Central memory CD8-positive, alpha-beta T cell (primary cell): Measurements from ENCODE around the gene CLTA.
A peak's percentile ranks its signal among the peaks of the same experiment; 100 is the strongest.
"Not testable (repeated sequence)": the region's sequence is repeated elsewhere in the genome, so short reads cannot be mapped to it uniquely, and the experiment has no call there.

Experiments used
- ATAC-seq: fragments of 150-1000 bp; cut with Tn5 transposase; replicated peaks from 2 replicates; pipeline ENCODE4 v1.10.0; 2022; ENCODE audit warnings: mild to moderate bottlenecking, moderate FRiP score, moderate number of reproducible peaks; ENCODE audit not compliant: poor library complexity, severe bottlenecking; ENCODE audit errors: extremely low read depth
- DNase-seq, 2 donors: peaks; one replicate each; pipeline ENCODE4 v3.0.0; 2021; ENCODE audit warnings: low spot score in 2 of 2
- H3K27ac Mint-ChIP-seq: one replicate; pipeline ENCODE4 v1.8.0; 2022; ENCODE audit warnings: low read depth, mild to moderate bottlenecking, moderate library complexity, mixed read lengths
- H3K27me3 Mint-ChIP-seq: one replicate; pipeline ENCODE4 v1.8.0; 2022; ENCODE audit warnings: mixed read lengths
- H3K36me3 Mint-ChIP-seq: one replicate; pipeline ENCODE4 v1.8.0; 2022; ENCODE audit warnings: mild to moderate bottlenecking, moderate library complexity, mixed read lengths; ENCODE audit not compliant: insufficient read depth
- H3K4me1 Mint-ChIP-seq: one replicate; pipeline ENCODE4 v1.8.0; 2022; ENCODE audit warnings: mixed read lengths
- H3K4me3 Mint-ChIP-seq: one replicate; pipeline ENCODE4 v1.8.0; 2022; ENCODE audit warnings: mild to moderate bottlenecking, moderate library complexity, mixed read lengths
- H3K9me3 Mint-ChIP-seq: one replicate; pipeline ENCODE4 v1.8.0; 2022; ENCODE audit warnings: mixed read lengths

Gene CLTA

DNA sequence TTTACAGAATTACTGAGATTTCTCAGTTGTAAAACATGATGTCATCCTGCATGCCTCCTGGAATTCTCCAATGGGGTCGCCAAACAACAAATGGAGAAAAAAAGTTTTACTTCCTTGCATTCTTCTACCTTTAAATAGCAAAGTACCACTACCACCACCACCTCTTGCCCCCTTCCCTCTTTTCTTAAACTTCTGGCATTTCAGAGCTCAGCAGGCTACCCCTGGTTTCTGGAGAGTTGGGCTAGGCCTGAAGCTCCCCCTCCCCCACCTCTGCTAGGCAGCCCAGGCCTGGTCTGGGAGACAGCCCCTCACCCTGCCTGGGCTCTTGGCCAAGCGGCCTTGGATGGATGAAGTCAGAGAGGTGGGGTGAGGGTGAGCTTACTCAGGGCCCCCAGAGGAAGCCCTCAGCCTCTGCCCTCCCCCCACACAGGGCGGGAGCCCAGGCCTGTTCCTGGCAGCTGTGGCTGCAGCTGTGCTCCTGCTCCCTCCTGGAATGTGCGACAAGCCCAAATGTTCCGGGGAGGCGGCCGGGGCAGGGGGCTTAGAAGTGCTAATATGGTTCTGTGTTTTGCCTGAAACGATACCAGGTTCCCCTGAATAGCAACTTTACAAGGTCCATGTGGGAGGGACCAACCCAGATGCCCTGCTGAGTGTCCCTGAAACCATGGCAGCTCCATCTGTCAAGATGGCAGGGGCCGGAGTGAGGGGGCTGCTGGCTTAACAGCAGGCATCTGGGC lies 27.5 kb upstream of the CLTA start:
- Mint-ChIP-seq H3K4me3 (no peak overlapping the region), H3K36me3 (peaks cover 13% of the 10 kb centered on the region), H3K27ac (no peak overlapping the region), H3K27me3 (no peaks in the 10 kb centered on the region), H3K9me3 (no peaks in the 10 kb centered on the region), H3K4me1 (peaks cover 25% of the 10 kb centered on the region)
- no peak for DNase-seq
- ATAC-seq = no peak

DNA sequence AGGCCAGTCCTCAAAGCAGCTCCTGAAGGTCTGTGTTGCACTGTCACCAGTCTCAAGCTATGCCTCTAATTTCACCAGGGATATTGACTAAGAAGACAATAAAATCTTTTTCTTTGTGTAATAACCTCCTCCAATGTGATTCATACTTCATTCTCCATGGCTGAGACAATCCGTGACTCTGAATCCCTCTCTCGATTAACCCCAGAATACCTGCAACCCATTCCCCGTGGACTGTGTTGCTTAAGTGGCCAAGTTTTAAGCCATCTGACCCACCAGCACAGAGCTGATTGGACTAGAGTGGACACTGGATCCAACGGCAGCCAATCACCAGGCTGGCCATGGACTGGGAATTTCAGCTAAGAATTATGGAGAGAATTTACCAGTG lies 26.9 kb upstream of the CLTA start:
- H3K27me3 Mint-ChIP-seq = no peaks in the 10 kb centered on the region
- no peaks in the 10 kb centered on the region for H3K9me3 Mint-ChIP-seq
- ATAC-seq = no peak
- no peak for DNase-seq
- H3K4me3 Mint-ChIP-seq = no peak overlapping the region
- H3K4me1 Mint-ChIP-seq = peaks cover 25% of the 10 kb centered on the region
- no peak overlapping the region for H3K27ac Mint-ChIP-seq
- peaks cover 12% of the 10 kb centered on the region for H3K36me3 Mint-ChIP-seq

DNA sequence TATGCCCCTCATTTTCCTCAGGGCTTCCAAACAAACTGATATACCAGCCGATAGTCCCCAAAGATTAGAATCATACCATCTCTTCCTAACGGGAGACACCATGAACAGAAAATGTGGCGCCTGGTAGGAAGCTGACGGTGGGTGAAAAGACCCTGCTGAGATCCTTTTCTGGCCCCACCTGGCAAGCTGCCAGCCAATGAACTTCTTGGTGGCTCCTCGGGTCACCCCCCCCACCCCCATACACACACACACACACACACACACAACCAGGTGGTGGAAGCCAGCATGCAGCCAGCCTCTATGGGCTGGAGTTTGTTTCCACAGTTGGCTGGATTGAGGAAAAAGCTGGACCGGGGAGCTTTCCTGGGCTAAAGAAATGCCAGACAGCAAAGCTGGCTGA lies 26.3 kb upstream of the CLTA start:
- no peak for DNase-seq
- Mint-ChIP-seq H3K27me3 (no peaks in the 10 kb centered on the region), H3K4me1 (peaks cover 22% of the 10 kb centered on the region), H3K36me3 (peaks cover 9% of the 10 kb centered on the region), H3K27ac (no peak overlapping the region), H3K4me3 (peak overlapping the region; percentile 73), H3K9me3 (no peaks in the 10 kb centered on the region)
- no peak for ATAC-seq

DNA sequence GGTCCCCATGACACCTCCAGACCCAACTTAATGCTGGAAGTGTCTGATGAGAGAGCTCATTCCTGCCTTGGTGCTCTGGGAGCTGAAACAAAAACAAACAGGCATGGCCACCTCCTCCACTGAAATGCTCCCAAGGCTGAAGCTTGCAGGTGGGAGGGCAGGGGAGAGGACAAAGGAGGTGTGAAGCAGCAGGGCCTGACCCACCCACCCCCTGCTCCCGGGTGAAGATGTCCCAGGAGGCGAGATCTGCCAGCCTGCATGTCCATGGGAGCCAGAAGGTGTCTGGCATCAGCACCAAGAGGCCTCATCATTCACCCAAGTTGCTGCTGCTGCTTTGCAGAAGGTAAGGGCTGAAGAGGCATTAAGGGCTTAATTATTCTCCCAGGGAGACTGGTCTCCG lies 25.7 kb upstream of the CLTA start:
- no peak for ATAC-seq
- peaks cover 19% of the 10 kb centered on the region for H3K4me1 Mint-ChIP-seq
- no peak for DNase-seq
- H3K27ac Mint-ChIP-seq = peak overlapping the region; percentile 25
- no peaks in the 10 kb centered on the region for H3K9me3 Mint-ChIP-seq
- peak overlapping the region; percentile 73 for H3K4me3 Mint-ChIP-seq
- peaks cover 10% of the 10 kb centered on the region for H3K36me3 Mint-ChIP-seq
- no peaks in the 10 kb centered on the region for H3K27me3 Mint-ChIP-seq

DNA sequence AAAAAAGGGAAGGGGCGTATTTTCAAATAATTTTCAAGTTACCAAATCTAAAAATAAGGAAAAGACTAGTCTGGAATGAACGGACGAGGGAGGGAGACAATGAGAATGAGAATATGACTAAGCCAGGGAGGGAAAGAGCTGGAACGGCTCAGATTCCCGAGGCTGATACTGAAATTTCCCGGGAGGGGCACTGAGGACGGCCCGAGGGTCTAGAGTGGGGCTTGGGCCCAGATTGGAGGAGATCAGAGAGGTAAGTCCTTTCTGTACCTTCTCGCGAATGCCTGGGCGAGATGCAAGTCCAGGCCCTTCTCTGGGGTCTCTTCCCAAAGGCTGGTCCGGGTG lies 24.9 kb upstream of the CLTA start:
- no peak overlapping the region for H3K27ac Mint-ChIP-seq
- peaks cover 19% of the 10 kb centered on the region for H3K4me1 Mint-ChIP-seq

DNA sequence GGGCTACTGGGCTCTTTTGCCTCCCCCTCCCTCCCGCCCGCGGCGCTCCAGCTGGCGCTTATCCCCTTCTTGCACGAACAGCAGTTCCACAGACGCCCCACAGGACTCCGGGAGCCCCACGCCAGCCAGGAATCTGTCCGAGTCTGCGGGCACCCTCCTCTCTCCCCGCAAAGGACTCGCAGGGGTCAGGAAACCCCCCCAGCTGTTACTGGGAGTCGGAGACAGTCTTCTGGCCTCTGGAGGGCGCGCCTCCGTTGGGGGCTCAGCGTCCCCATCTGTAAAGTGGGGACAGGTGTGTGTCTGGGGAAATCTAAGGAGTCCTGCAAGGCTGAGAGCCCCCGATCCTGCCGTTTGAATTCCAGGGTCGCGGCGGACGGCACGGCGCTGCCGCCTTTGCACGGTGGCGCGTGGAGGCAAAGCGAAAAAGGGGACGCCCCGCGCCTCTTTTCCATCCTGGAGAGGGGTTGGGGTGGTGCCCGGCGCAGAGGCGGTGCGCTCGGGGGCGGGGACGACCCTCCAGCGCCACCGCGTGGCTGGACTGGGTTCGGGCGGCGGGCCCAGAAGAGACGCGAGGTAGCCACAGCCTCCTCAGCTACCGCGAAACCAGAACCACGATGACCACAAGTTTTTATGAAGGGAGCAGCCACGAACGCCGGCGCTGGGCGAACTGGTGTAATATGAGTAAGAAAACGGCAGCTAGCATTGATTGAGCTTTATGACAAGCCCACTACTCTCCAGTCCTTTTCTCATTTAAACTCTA lies 24.4 kb upstream of the CLTA start:
- peaks cover 13% of the 10 kb centered on the region for H3K4me1 Mint-ChIP-seq
- H3K4me3 Mint-ChIP-seq = peak overlapping the region; percentile 73
- H3K9me3 Mint-ChIP-seq = no peaks in the 10 kb centered on the region
- peaks cover 7% of the 10 kb centered on the region for H3K36me3 Mint-ChIP-seq
- H3K27ac Mint-ChIP-seq = no peak overlapping the region
- DNase-seq (peak; percentile 75 to 85), ATAC-seq (peak; percentile 92)
- no peaks in the 10 kb centered on the region for H3K27me3 Mint-ChIP-seq

More for the DNA sequence above, 24.9 kb upstream of the CLTA start:
- peaks cover 7% of the 10 kb centered on the region for H3K36me3 Mint-ChIP-seq
- no peak for DNase-seq
- peak overlapping the region; percentile 73 for H3K4me3 Mint-ChIP-seq
- H3K27me3 Mint-ChIP-seq = no peaks in the 10 kb centered on the region
- H3K9me3 Mint-ChIP-seq = no peaks in the 10 kb centered on the region
- ATAC-seq = no peak

DNA sequence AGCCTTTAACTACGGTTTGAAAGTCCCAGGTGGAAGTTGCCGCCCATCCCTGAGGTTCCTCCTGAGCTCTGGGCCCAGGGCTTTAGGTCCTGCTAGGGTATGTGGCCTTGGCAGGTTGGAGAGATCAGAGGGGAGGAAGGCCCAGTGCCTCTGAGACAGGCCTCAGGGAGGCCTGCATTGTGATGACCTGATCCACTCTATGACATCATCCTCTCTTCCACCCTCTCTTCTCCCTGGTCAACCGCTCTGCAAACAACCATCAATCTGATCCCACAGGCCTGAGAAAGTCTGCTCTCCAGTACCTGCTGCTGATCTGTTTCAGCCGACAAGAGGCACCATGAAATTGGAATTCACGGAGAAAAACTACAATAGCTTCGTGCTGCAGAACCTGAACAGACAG lies 21.6 kb upstream of the CLTA start, which contains the start of gene CCIN:
Gene CCIN, plus strand, starts transcription at position 223 of the 400 bp plus-strand sequence. Its CDS starts 115 bp downstream, at position 338.
- ATAC-seq (no peak), DNase-seq (no peak)
- no peaks in the 10 kb centered on the region for H3K27me3 Mint-ChIP-seq
- no peak within 1 kb of the TSS for H3K4me3 Mint-ChIP-seq
- H3K4me1 Mint-ChIP-seq = peaks cover 10% of the 10 kb centered on the region
- H3K9me3 Mint-ChIP-seq = no peaks in the 10 kb centered on the region
- peaks cover 2% of the 10 kb centered on the region for H3K36me3 Mint-ChIP-seq
- no peak within 1 kb of the TSS for H3K27ac Mint-ChIP-seq

DNA sequence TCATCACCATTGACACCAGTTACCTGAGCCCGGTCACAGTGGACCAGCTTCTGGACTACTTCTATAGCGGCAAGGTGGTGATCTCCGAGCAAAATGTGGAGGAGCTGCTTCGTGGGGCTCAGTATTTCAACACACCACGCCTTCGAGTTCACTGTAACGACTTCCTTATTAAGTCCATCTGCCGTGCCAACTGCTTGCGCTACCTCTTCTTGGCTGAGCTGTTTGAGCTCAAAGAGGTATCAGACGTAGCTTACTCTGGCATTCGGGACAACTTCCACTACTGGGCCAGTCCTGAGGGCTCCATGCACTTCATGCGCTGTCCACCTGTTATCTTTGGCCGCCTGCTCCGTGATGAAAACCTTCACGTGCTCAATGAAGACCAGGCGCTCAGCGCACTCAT lies 21.0 kb upstream of the CLTA start:
- Mint-ChIP-seq H3K27ac (no peak overlapping the region), H3K27me3 (peaks cover under 1% of the 10 kb centered on the region), H3K4me1 (peaks cover 10% of the 10 kb centered on the region)

DNA sequence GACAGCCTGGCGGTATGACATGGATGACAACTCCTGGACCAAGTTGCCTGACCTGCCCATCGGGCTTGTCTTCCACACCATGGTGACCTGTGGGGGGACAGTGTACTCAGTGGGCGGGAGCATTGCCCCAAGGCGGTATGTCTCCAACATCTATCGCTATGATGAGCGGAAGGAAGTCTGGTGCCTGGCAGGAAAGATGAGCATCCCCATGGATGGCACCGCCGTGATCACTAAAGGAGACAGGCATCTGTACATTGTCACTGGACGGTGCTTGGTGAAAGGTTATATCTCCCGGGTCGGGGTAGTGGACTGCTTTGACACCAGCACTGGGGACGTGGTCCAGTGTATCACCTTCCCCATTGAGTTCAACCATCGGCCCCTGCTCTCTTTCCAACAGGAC lies 20.2 kb upstream of the CLTA start:
- Mint-ChIP-seq H3K4me3 (no peak overlapping the region), H3K4me1 (peaks cover 10% of the 10 kb centered on the region), H3K36me3 (peaks cover 4% of the 10 kb centered on the region), H3K27ac (no peak overlapping the region), H3K9me3 (no peaks in the 10 kb centered on the region), H3K27me3 (peaks cover 9% of the 10 kb centered on the region)
- ATAC-seq (no peak), DNase-seq (no peak)

More for the DNA sequence above, 21.0 kb upstream of the CLTA start:
- no peak overlapping the region for H3K4me3 Mint-ChIP-seq
- DNase-seq (no peak), ATAC-seq (no peak)
- no peaks in the 10 kb centered on the region for H3K9me3 Mint-ChIP-seq
- H3K36me3 Mint-ChIP-seq = peaks cover 2% of the 10 kb centered on the region

DNA sequence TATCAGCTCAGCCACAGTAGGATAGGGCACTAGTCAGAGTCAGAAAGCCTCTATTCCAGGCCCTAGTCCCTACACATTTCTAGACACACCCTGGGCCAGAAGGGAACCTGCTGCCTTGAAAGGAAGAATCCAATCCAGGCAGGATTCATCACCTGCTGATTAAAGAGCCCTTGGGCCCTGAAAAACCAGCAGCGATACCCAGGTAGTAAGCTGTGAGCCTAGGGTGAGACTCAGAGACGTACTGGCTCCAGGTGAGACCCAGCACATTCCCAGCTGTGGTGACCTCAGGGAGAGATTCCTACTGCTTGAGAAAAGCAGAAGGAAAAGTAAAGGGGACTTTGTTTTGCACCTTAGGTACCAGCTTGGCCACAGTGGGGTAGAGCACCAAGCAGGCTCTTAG lies 16.9 kb upstream of the CLTA start:
- no peaks in the 10 kb centered on the region for H3K9me3 Mint-ChIP-seq
- no peaks in the 10 kb centered on the region for H3K4me1 Mint-ChIP-seq
- H3K27ac Mint-ChIP-seq = no peak overlapping the region
- H3K27me3 Mint-ChIP-seq = peaks cover 18% of the 10 kb centered on the region
- no peak for DNase-seq
- H3K4me3 Mint-ChIP-seq = no peak overlapping the region
- ATAC-seq = no peak
- H3K36me3 Mint-ChIP-seq = peaks cover 4% of the 10 kb centered on the region

DNA sequence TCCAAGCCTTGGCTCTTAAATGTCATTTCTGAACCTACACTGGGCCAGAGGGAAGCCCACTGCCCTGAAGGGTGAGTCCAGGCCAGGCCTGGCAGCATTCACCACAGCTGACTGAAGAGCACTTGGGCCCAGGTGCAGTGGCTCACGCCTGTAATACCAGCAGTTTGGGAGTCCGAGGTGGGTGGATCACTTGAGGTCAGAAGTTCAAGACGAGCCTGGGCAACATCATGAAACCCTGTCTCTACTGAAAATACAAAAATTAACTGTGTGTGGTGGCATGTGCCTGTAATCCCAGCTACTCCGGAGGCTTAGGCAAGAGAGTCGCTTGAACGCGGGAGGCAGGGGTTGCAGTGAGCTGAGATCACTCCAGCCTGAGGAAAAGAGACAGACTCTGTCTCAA lies 16.4 kb upstream of the CLTA start:
- no peak for DNase-seq
- Mint-ChIP-seq H3K4me3 (no peak overlapping the region), H3K36me3 (peaks cover 4% of the 10 kb centered on the region), H3K4me1 (no peaks in the 10 kb centered on the region), H3K27me3 (peaks cover 19% of the 10 kb centered on the region), H3K27ac (no peak overlapping the region), H3K9me3 (no peaks in the 10 kb centered on the region)
- ATAC-seq = no peak

DNA sequence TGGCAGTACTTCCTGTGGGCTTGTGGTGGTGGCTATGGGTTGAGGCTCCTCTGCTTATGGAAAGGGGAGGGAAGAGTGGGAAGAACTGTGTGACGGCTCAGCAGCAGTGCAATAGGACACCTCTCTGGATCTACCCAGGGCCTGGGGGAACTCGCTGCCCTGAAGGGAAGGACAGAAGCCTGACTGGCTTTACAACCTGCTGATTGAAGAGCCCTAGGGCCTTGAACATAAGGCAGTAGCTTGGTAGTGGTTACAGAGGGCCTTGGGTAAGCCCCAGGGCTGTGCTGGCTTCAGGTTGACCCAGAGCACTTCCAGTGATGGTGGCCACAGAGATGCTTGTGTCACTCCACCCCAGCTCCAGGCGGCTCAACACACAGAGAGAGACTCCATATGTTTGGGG lies 16.0 kb upstream of the CLTA start:
- no peak for DNase-seq
- Mint-ChIP-seq H3K4me1 (no peaks in the 10 kb centered on the region), H3K4me3 (no peak overlapping the region), H3K27me3 (peaks cover 19% of the 10 kb centered on the region), H3K27ac (no peak overlapping the region), H3K36me3 (peaks cover 2% of the 10 kb centered on the region), H3K9me3 (no peaks in the 10 kb centered on the region)
- no peak for ATAC-seq

DNA sequence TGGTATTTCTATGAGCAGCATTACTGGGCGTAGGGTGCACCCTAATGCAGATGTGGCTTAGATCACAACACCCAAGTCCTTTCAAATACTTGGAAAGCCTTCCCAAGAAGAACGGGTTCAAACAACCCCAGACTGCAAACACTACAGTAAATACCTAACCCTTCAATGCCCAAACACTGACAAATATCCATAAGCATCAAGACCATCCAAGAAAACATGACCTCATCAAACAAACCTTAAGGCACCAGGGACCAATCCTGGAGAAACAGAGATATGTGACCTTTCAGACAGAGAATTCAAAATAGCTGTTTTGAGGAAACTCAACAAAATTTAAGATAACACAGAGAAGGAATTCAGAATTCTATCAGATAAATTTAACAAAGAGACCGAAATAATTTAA lies 15.5 kb upstream of the CLTA start:
- H3K36me3 Mint-ChIP-seq, H3K27ac Mint-ChIP-seq, H3K4me1 Mint-ChIP-seq, ATAC-seq, H3K4me3 Mint-ChIP-seq, H3K9me3 Mint-ChIP-seq, DNase-seq: not testable (repeated sequence)
- H3K27me3 Mint-ChIP-seq = peaks cover 19% of the 10 kb centered on the region
